ENCODE data around the gene ZIC4.

DNA sequence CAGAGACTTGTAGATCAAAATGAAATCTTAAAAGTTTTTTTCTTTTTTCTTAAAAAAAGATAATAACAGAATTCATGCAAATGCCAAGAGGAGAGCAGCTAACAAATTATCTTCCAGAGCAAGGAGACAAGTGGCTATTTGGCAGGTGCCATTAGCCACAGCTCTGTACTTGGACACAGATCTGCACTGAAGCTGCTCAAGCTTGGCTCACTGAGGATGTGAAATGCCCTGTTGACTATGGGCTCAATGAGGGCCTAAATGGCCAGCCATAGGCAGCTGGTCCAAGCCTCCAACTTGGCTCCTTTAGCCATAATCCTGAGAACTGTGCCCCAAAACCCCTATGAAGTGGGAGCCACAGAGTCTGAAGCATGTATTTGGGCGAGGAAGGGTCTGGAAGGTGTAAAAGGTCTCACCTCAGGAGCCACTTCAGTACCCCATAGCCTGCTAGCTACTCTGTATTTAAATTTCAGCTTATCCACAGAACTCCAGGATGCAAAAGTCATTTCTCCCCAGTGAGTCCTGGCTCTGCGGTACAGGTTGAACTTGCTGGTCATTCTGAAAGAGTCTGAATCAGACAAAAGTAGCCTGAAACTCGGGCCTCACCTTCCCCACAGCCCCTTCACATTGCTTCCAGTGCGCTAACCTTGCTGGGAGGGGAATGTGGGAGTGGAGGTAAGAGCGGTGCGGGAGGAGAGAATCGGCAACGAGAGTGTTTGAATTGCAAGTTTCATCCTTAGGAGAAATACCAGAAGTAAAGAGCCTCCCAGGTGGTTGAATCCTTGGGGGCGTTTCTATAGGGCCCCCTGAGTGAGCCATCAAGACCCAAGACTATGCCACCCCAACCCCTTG lies 48.0 kb downstream of the ZIC4 start:
- TF ChIP-seq, protein P1, sequence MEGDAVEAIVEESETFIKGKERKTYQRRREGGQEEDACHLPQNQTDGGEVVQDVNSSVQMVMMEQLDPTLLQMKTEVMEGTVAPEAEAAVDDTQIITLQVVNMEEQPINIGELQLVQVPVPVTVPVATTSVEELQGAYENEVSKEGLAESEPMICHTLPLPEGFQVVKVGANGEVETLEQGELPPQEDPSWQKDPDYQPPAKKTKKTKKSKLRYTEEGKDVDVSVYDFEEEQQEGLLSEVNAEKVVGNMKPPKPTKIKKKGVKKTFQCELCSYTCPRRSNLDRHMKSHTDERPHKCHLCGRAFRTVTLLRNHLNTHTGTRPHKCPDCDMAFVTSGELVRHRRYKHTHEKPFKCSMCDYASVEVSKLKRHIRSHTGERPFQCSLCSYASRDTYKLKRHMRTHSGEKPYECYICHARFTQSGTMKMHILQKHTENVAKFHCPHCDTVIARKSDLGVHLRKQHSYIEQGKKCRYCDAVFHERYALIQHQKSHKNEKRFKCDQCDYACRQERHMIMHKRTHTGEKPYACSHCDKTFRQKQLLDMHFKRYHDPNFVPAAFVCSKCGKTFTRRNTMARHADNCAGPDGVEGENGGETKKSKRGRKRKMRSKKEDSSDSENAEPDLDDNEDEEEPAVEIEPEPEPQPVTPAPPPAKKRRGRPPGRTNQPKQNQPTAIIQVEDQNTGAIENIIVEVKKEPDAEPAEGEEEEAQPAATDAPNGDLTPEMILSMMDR (IDR thresholded peaks at IDR 0.05) = no peak
- TF ChIP-seq POLR2A (IDR thresholded peaks at IDR 0.05) = no peak
- TF ChIP-seq EP300 (IDR thresholded peaks at IDR 0.05) = no peak

Measured in sigmoid colon (tissue), 4 donors.